ENCODE data around the gene GDAP2.

- TF ChIP-seq CTCF (IDR thresholded peaks at IDR 0.05 in 8 of 11, conservative IDR thresholded peaks at IDR 0.05 in 3 of 11) = no peak
- no peak for TF ChIP-seq POLR2A (IDR thresholded peaks at IDR 0.05)
Measured at GRCh38 chr1:117820694-117821381, 108.6 kb downstream of the GDAP2 start.
